PC-9 (cell line): Measurements from ENCODE around the gene HGS. TPM values are rescaled to one million over a fixed set of nuclear protein-coding genes. Genes with fewer than 3 reads are reported as not detected.

ENCODE experiments used
- BruUV-seq: library from RNA; stranded (reverse); fragments of 400-500 nt; replicated peaks from 2 replicates; lab custom pipeline; 2021; lab: Mats Ljungman, UMichigan
- CTCF ChIA-PET: fragments of 300-600 bp; sonication (Branson Sonifier 250); formaldehyde crosslinking; loops from one replicate; lab custom pipeline; 2022; ENCODE audit warnings: antibody characterized with exemption; lab: Charles Lee
- POLR2A ChIA-PET: fragments of 300-600 bp; sonication (Branson Sonifier 250); formaldehyde crosslinking; loops from one replicate; lab custom pipeline; 2022; ENCODE audit warnings: antibody characterized with exemption; ENCODE audit not compliant: unreplicated experiment; lab: Charles Lee
- DNase-seq, 2 experiments: peaks; one replicate each; pipeline versions ENCODE4 v3.0.0 to v3.0.0-alpha.2; 2015 to 2022; ENCODE audit warnings: mixed read lengths in 1 of 2
- H2AFZ ChIP-seq: fragments of 200-600 bp; sonication (generic); 2 replicates; pipeline ENCODE4 v1.8.1; 2017; ENCODE audit warnings: antibody characterized with exemption
- H3F3A ChIP-seq: fragments of 200-600 bp; sonication (generic); 2 replicates; pipeline ENCODE4 v1.8.1; 2017; ENCODE audit warnings: antibody characterized with exemption, mild to moderate bottlenecking, low read depth; ENCODE audit not compliant: insufficient read depth
- H3K27ac ChIP-seq: fragments of 200-600 bp; sonication (generic); 2 replicates; pipeline ENCODE4 v1.6.1; 2016; ENCODE audit warnings: mixed run types
- H3K27me3 ChIP-seq: fragments of 200-600 bp; sonication (generic); 2 replicates; pipeline ENCODE4 v1.6.1; 2016; ENCODE audit warnings: low read depth, mixed run types; ENCODE audit not compliant: insufficient read depth
- H3K36me3 ChIP-seq: fragments of 200-600 bp; sonication (generic); 2 replicates; pipeline ENCODE4 v1.6.1; 2016; ENCODE audit warnings: low read depth, mixed run types
- H3K4me1 ChIP-seq: fragments of 200-600 bp; sonication (generic); replicated peaks from 2 replicates; pipeline ENCODE4 v1.6.1; 2016; ENCODE audit warnings: mixed run types; ENCODE audit not compliant: insufficient read depth
- H3K4me2 ChIP-seq: fragments of 200-600 bp; sonication (generic); 2 replicates; pipeline ENCODE4 v1.6.1; 2017; ENCODE audit warnings: mixed run types
- H3K4me3 ChIP-seq: fragments of 200-600 bp; sonication (generic); 2 replicates; pipeline ENCODE4 v1.6.1; 2016; ENCODE audit warnings: mixed run types
- H3K79me2 ChIP-seq: fragments of 200-600 bp; sonication (generic); 2 replicates; pipeline ENCODE4 v1.6.1; 2017; ENCODE audit warnings: low read depth, mixed run types
- H3K9me2 ChIP-seq: fragments of 200-600 bp; sonication (generic); 2 replicates; pipeline ENCODE4 v1.8.1; 2017; ENCODE audit warnings: mild to moderate bottlenecking; ENCODE audit not compliant: insufficient read depth
- H3K9me3 ChIP-seq: fragments of 200-600 bp; sonication (generic); 2 replicates; pipeline ENCODE4 v1.8.1; 2016; ENCODE audit warnings: low read depth; ENCODE audit not compliant: insufficient read depth
- H4K20me1 ChIP-seq: fragments of 200-600 bp; sonication (generic); 2 replicates; pipeline ENCODE4 v1.8.1; 2017; ENCODE audit not compliant: insufficient read depth
- EZH2 ChIP-seq: fragments of 200-600 bp; sonication (generic); IDR thresholded peaks from 2 replicates; pipeline ENCODE4 v1.8.0; 2017; ENCODE audit warnings: antibody characterized with exemption, low read depth
- intact Hi-C: fragments of 100-400 bp; cut with micrococcal nuclease; formaldehyde crosslinking; loops from one replicate; pipeline ENCODE4 v1.10.0; 2022; ENCODE audit not compliant: unreplicated experiment
- total RNA-seq: library from RNA; stranded (reverse); gene quantifications from 2 replicates; pipeline ENCODE4 v1.2.3, GENCODE V29; 2021
- TF ChIP-seq, protein P1 (sequence below): fragments of 200-600 bp; sonication (generic); conservative IDR thresholded peaks from 2 replicates; pipeline ENCODE4 v1.6.1; 2017; ENCODE audit warnings: mixed run types, antibody characterized with exemption, mild to moderate bottlenecking, moderate library complexity

Gene HGS
- total RNA-seq, 1 experiment from 2014 or later, result 166 TPM

DNA sequence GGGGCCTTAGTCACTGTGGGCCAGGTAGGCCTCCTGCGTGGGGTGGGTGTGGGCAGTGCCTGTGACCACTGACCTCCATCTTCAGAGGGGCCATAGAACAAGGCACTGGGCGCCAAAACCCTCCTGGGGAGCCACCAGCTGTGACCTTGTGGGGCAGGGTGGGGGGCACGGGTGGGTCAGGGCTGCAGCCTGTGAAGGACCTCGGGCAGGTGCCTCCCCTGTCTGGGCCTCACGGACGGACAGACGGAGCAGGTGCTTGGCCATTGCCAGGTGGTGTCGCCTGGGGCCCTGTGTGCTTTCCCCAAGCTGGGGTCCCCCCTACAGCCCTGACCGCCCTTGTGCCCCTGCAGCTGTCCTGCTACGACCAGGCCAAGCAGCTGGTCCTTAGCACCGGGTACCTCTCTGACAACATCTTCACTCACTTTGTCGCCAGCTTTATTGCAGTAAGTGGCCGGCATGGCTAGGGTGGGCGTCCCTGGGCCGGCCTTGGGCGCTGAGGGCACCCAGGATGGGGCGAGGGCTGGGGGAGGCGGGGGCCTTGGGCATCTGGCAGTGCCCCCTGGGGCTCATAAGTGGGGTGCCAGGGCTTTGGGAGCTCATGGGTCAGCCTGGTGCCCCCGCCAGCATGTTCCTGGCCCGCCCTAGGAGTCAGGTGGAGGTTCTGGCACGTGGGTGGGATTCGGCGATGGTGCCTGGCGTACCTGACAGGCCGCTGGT lies 33.4 kb downstream of the HGS start:
- H3K4me1 ChIP-seq, result peaks cover 16% of the 10 kb centered on the region
- no peak overlapping the region for H3K4me3 ChIP-seq
- 0 out of 2 replicates have a peak, but pooled peaks cover 3% of the 10 kb centered on the region for H4K20me1 ChIP-seq
- H3K36me3 ChIP-seq, result no peaks in the 10 kb centered on the region
- intact Hi-C loops, result no loop called here
- H3K4me2 ChIP-seq, result no peak overlapping the region
- no peaks in the 10 kb centered on the region for H3K9me3 ChIP-seq
- TF ChIP-seq, protein P1, sequence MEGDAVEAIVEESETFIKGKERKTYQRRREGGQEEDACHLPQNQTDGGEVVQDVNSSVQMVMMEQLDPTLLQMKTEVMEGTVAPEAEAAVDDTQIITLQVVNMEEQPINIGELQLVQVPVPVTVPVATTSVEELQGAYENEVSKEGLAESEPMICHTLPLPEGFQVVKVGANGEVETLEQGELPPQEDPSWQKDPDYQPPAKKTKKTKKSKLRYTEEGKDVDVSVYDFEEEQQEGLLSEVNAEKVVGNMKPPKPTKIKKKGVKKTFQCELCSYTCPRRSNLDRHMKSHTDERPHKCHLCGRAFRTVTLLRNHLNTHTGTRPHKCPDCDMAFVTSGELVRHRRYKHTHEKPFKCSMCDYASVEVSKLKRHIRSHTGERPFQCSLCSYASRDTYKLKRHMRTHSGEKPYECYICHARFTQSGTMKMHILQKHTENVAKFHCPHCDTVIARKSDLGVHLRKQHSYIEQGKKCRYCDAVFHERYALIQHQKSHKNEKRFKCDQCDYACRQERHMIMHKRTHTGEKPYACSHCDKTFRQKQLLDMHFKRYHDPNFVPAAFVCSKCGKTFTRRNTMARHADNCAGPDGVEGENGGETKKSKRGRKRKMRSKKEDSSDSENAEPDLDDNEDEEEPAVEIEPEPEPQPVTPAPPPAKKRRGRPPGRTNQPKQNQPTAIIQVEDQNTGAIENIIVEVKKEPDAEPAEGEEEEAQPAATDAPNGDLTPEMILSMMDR, result no peak
- no peak overlapping the region for H2AFZ ChIP-seq
- BruUV-seq, result no TSS peak
- POLR2A ChIA-PET, result no interaction called here
- no peaks in the 10 kb centered on the region for H3K9me2 ChIP-seq
- no peaks in the 10 kb centered on the region for H3K27me3 ChIP-seq
- no peak overlapping the region for H3K27ac ChIP-seq
- peaks cover 27% of the 10 kb centered on the region for H3K79me2 ChIP-seq
- DNase-seq, result no peak
- peaks cover 29% of the 10 kb centered on the region; the same call in 1 of the 2 replicates for H3F3A ChIP-seq
- CTCF ChIA-PET, result no interaction called here

- Histone ChIP-seq H3F3A (peaks cover 31% of the 10 kb centered on the region; the same call in 1 of the 2 replicates), H3K9me2 (no peaks in the 10 kb centered on the region), H3K4me1 (peaks cover 21% of the 10 kb centered on the region), H3K4me2 (no peak overlapping the region), H3K27me3 (no peaks in the 10 kb centered on the region), H2AFZ (no peak overlapping the region), H3K36me3 (no peaks in the 10 kb centered on the region), H4K20me1 (0 out of 2 replicates have a peak, but pooled peaks cover 3% of the 10 kb centered on the region), H3K4me3 (no peak overlapping the region), H3K27ac (no peak overlapping the region), H3K79me2 (peaks cover 24% of the 10 kb centered on the region), H3K9me3 (no peaks in the 10 kb centered on the region)
- TF ChIP-seq EZH2, result no peak
- TF ChIP-seq, protein P1, result no peak
- DNase-seq, result no peak
- CTCF ChIA-PET, result no interaction called here
- intact Hi-C loops, result no loop called here
- POLR2A ChIA-PET, result no interaction called here
- no TSS peak for BruUV-seq
Measured at GRCh38 chr17:81717766-81718089, 33.9 kb downstream of the HGS start.

DNA sequence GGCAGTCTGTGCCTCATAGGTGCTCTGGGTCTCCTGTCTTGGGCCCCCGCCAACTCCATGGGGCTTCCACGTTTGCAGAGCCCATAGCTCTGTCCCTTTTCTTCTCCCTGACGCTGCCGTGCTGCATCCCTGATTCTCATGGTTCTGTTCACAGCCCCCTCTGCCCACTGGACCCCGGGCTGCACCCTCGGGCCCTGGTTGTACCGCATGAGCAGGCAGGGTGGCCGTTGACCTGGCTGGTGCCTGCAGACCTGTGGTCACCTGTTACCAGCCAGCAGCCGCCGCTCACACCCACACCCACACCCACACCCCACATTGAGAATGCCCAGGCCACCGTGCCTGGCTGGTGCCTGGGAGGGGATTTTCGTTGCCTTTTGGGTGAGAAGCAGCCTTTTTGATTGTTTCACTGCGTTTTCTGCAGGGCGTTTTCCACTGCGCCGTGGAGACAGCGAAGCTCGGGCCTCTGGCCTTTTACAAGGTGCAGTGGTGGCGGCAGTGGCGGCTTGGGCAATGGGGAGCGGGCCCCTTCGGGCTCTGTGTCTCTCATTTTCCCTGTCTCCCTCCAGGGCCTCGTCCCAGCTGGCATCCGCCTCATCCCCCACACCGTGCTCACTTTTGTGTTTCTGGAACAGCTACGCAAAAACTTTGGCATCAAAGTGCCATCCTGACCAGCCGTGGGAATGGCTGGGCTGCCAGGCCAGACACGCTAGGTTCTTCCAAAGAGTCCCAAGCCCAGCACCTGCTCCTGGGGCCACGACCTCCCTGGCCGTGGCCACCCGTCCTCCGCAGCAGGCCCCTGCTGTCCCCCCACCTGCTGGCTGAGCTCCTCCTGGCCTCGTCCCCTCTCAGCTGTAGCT lies 35.8 kb downstream of the HGS start:
- Histone ChIP-seq H3F3A (peaks cover 29% of the 10 kb centered on the region; the same call in 1 of the 2 replicates), H3K27ac (no peak overlapping the region), H3K9me2 (no peaks in the 10 kb centered on the region), H3K4me3 (no peak overlapping the region), H3K4me2 (no peak overlapping the region), H3K27me3 (no peaks in the 10 kb centered on the region), H4K20me1 (0 out of 2 replicates have a peak, but pooled peaks cover 2% of the 10 kb centered on the region), H3K79me2 (peaks cover 7% of the 10 kb centered on the region; the same call in 1 of the 2 replicates), H3K36me3 (no peaks in the 10 kb centered on the region), H3K4me1 (peaks cover 25% of the 10 kb centered on the region), H2AFZ (no peak overlapping the region), H3K9me3 (no peaks in the 10 kb centered on the region)
- DNase-seq, result no peak
- ChIA-PET CTCF (interaction anchor here (0.5 kb wide), 1 partner anchor 96 kb away, joined by 5 read pairs; no protein-coding TSS in a partner anchor), POLR2A (no interaction called here)
- BruUV-seq, result TSS peak; percentile 5
- intact Hi-C loops, result no loop called here
- no peak for TF ChIP-seq EZH2
- TF ChIP-seq, protein P1, result no peak
